ENCODE measurements around the gene COG8. TPM values are rescaled to one million over a fixed set of nuclear protein-coding genes. Genes with fewer than 3 reads are reported as not detected.

COG8 gene
- total and polyA plus RNA-seq, 4 donors, result 18.3 to 36.3 (median 26.3) TPM

DNA sequence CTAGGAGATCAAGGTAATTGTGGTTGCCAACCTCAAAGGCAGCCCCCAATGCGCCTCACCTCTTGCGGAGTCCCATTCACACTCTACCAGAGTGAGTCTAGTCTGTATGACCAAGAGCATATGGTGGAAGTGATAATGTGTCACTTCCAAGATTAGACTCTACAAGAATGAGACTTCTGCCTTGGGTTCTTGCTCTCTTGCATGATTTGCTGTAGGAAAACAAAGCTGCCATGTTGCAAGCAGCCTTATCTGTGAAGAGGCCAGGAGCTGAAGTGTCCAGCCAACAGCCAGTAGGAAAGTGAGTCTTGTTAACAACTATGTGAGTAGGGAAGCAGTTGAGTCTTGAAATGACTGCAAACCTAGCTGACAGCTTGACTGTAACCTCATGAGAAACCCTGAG lies 43.1 kb upstream of the COG8 start:
- Histone ChIP-seq H3K9me3 (ENCODE audit: control insufficient read depth in 4 of 4, insufficient read depth in 3 of 4, low read length in 3 of 4) (no peaks in the 10 kb centered on the region), H3K4me1 (ENCODE audit: control insufficient read depth in 5 of 5, insufficient read depth in 5 of 5, low read length in 5 of 5) (peaks cover 0 to 8% (median 5%) of the 10 kb centered on the region in 5 donors), H3K4me3 (no peak overlapping the region), H3K27me3 (ENCODE audit: control insufficient read depth in 3 of 3, insufficient read depth in 3 of 3, low read length in 2 of 3) (no peaks in the 10 kb centered on the region), H3K36me3 (ENCODE audit: control insufficient read depth in 4 of 4, insufficient read depth in 4 of 4, low read length in 4 of 4) (peaks cover 7 to 32% (median 18%) of the 10 kb centered on the region in 4 donors), H3K9ac (ENCODE audit: insufficient read depth in 1 of 2, low read length in 2 of 2) (no peak overlapping the region), H3K27ac (ENCODE audit: low read depth in 1 of 2, low read length in 1 of 2) (no peak overlapping the region)
- no peak for DNase-seq
- TF ChIP-seq, protein P1, sequence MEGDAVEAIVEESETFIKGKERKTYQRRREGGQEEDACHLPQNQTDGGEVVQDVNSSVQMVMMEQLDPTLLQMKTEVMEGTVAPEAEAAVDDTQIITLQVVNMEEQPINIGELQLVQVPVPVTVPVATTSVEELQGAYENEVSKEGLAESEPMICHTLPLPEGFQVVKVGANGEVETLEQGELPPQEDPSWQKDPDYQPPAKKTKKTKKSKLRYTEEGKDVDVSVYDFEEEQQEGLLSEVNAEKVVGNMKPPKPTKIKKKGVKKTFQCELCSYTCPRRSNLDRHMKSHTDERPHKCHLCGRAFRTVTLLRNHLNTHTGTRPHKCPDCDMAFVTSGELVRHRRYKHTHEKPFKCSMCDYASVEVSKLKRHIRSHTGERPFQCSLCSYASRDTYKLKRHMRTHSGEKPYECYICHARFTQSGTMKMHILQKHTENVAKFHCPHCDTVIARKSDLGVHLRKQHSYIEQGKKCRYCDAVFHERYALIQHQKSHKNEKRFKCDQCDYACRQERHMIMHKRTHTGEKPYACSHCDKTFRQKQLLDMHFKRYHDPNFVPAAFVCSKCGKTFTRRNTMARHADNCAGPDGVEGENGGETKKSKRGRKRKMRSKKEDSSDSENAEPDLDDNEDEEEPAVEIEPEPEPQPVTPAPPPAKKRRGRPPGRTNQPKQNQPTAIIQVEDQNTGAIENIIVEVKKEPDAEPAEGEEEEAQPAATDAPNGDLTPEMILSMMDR (IDR thresholded peaks at IDR 0.05; ENCODE audit: control extremely low read depth, extremely low read depth), result no peak
- no peak for ATAC-seq (ENCODE audit: insufficient read depth, low FRiP score)
- 99 to 100% methylated on average over 2 of the region's 2 CpGs for WGBS, 2 donors

DNA sequence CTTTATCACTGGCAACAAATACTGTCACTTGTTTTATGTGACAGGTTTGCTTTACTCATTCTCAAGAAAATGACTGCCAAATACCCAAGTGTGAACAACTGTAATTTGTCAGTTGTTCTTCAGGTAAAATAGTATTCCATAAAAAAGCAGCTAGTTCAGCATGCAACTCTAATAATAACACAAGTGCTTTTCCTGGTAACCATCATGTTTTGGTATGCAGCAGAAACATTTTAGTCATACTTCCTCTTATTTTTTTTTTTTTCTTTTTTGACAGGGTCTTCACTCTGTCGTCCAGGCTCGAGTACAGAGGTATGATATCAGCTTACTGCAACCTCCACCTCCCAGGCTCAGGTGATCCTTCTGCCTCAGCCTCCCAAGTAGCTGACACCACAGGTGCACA lies 41.9 kb upstream of the COG8 start:
- DNase-seq (no peak), ATAC-seq (ENCODE audit: insufficient read depth, low FRiP score) (no peak)
- Histone ChIP-seq H3K27me3 (ENCODE audit: control insufficient read depth in 3 of 3, insufficient read depth in 3 of 3, low read length in 2 of 3) (no peaks in the 10 kb centered on the region), H3K4me3 (no peak overlapping the region), H3K36me3 (ENCODE audit: control insufficient read depth in 4 of 4, insufficient read depth in 4 of 4, low read length in 4 of 4) (peaks cover 12 to 33% (median 18%) of the 10 kb centered on the region in 4 donors), H3K9me3 (ENCODE audit: control insufficient read depth in 4 of 4, insufficient read depth in 3 of 4, low read length in 3 of 4) (no peaks in the 10 kb centered on the region), H3K9ac (ENCODE audit: insufficient read depth in 1 of 2, low read length in 2 of 2) (no peak overlapping the region), H3K27ac (ENCODE audit: low read depth in 1 of 2, low read length in 1 of 2) (no peak overlapping the region), H3K4me1 (ENCODE audit: control insufficient read depth in 5 of 5, insufficient read depth in 5 of 5, low read length in 5 of 5) (peaks cover 0 to 8% (median 5%) of the 10 kb centered on the region in 5 donors)
- 13 to 44% methylated on average over 2 of the region's 2 CpGs for WGBS, 2 donors
- TF ChIP-seq, protein P1 (IDR thresholded peaks at IDR 0.05; ENCODE audit: control extremely low read depth, extremely low read depth), result no peak

DNA sequence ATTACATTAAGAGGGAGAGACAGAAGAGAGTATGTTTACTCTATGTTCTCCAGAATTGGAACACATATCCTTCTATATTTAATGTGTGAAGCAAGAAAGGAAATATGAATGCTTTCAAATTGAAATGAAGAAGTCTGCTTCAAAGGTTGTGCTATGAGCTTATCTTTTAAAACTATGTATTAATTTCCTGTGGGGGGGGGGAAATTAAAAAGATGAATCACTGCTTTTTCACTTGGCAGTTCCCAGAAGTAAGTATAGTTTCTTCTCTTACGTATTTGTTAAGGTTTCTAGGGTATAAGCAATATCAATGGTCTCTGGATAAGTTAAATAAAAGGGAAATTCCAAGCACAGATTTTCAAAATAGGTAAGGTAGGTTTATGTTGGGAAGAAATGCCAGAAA lies 39.4 kb upstream of the COG8 start:
- Histone ChIP-seq H3K27ac (ENCODE audit: low read depth in 1 of 2, low read length in 1 of 2) (no peak overlapping the region), H3K27me3 (ENCODE audit: control insufficient read depth in 3 of 3, insufficient read depth in 3 of 3, low read length in 2 of 3) (no peaks in the 10 kb centered on the region), H3K9ac (ENCODE audit: insufficient read depth in 1 of 2, low read length in 2 of 2) (no peak overlapping the region), H3K4me3 (no peak overlapping the region), H3K9me3 (ENCODE audit: control insufficient read depth in 4 of 4, insufficient read depth in 3 of 4, low read length in 3 of 4) (no peaks in the 10 kb centered on the region), H3K36me3 (ENCODE audit: control insufficient read depth in 4 of 4, insufficient read depth in 4 of 4, low read length in 4 of 4) (peaks cover 12 to 35% (median 18%) of the 10 kb centered on the region in 4 donors), H3K4me1 (ENCODE audit: control insufficient read depth in 5 of 5, insufficient read depth in 5 of 5, low read length in 5 of 5) (peaks cover 0 to under 1% (median 0%) of the 10 kb centered on the region in 5 donors)
- WGBS, 2 donors, result 72 to 88% methylated on average over 1 of the region's 1 CpG
- DNase-seq, result no peak
- TF ChIP-seq, protein P1 (IDR thresholded peaks at IDR 0.05; ENCODE audit: control extremely low read depth, extremely low read depth), result no peak
- no peak for ATAC-seq (ENCODE audit: insufficient read depth, low FRiP score)

DNA sequence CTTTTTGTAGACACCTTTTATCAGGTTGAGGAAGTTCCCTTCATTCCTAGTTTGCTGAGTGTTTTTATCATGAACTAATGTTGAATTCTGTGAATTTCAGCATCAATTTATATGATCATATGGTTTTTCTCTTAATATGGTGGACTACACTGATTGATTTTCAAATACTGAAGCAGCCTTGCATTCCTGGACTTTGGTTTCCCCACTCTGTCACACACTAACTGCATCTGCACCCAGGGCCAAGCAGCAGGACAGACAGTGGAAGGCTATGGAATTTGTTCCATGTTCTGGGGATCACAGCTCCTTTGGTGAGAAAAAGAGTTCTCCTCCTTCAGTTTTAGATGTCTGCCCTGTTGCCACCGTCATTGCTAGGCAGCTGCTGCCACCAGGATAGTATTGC lies 38.7 kb upstream of the COG8 start:
- H3K4me1 ChIP-seq (ENCODE audit: control insufficient read depth in 5 of 5, insufficient read depth in 5 of 5, low read length in 5 of 5), result no peaks in the 10 kb centered on the region
- no peak overlapping the region for H3K9ac ChIP-seq (ENCODE audit: insufficient read depth in 1 of 2, low read length in 2 of 2)
- no peak overlapping the region for H3K27ac ChIP-seq (ENCODE audit: low read depth in 1 of 2, low read length in 1 of 2)
- ATAC-seq (ENCODE audit: insufficient read depth, low FRiP score) (no peak), DNase-seq (no peak)
- WGBS, 2 donors, result 89 to 93% methylated on average over 1 of the region's 1 CpG
- no peaks in the 10 kb centered on the region for H3K27me3 ChIP-seq (ENCODE audit: control insufficient read depth in 3 of 3, insufficient read depth in 3 of 3, low read length in 2 of 3)
- H3K9me3 ChIP-seq (ENCODE audit: control insufficient read depth in 4 of 4, insufficient read depth in 3 of 4, low read length in 3 of 4), result no peaks in the 10 kb centered on the region
- TF ChIP-seq, protein P1 (IDR thresholded peaks at IDR 0.05; ENCODE audit: control extremely low read depth, extremely low read depth), result no peak
- H3K4me3 ChIP-seq, result no peak overlapping the region
- peaks cover 14 to 29% (median 20%) of the 10 kb centered on the region in 4 donors for H3K36me3 ChIP-seq (ENCODE audit: control insufficient read depth in 4 of 4, insufficient read depth in 4 of 4, low read length in 4 of 4)

Data from lung (tissue), 12 donors.